Neural cell (in vitro differentiated cells): ENCODE measurements around the gene OSBPL8. TPM values are rescaled to one million over a fixed set of nuclear protein-coding genes. Genes with fewer than 3 reads are reported as not detected.

Experiments used
- H2AFZ ChIP-seq: fragments of 200-600, 300-800 bp; sonication (generic), shearing (Covaris generic); 2 replicates; pipeline ENCODE4 v1.6.0; 2014; ENCODE audit warnings: low read depth, mild to moderate bottlenecking, antibody characterized with exemption, low read length, moderate library complexity
- H3F3A ChIP-seq: fragments of 200-600 bp; shearing (Covaris generic); 2 replicates; pipeline ENCODE4 v1.6.1; 2016; ENCODE audit warnings: mild to moderate bottlenecking, moderate library complexity, mixed read lengths, antibody characterized with exemption, low read length; ENCODE audit not compliant: insufficient read depth, poor library complexity, severe bottlenecking
- H3K27ac ChIP-seq: fragments of 200-600, 300-800 bp; sonication (generic), shearing (Covaris generic); 2 replicates; pipeline ENCODE4 v1.5.1; 2014; ENCODE audit warnings: mild to moderate bottlenecking, low read length, moderate library complexity
- H3K27me3 ChIP-seq: fragments of 300-800, 200-600 bp; sonication (generic), shearing (Covaris generic); 2 replicates; pipeline ENCODE4 v1.6.0; 2014; ENCODE audit warnings: mild to moderate bottlenecking, low read depth, low read length, moderate library complexity; ENCODE audit not compliant: insufficient read depth
- H3K36me3 ChIP-seq: fragments of 300-800, 200-600 bp; sonication (generic), shearing (Covaris generic); 2 replicates; pipeline ENCODE4 v1.5.1; 2014; ENCODE audit warnings: mild to moderate bottlenecking, antibody characterized with exemption, low read length, moderate library complexity; ENCODE audit not compliant: insufficient read depth
- H3K4me2 ChIP-seq: fragments of 300-800, 200-600 bp; sonication (generic), shearing (Covaris generic); 2 replicates; pipeline ENCODE4 v1.6.0; 2014; ENCODE audit warnings: mild to moderate bottlenecking, low read length
- H3K4me3 ChIP-seq: fragments of 300-800, 200-600 bp; sonication (generic), shearing (Covaris generic); 2 replicates; pipeline ENCODE4 v1.5.1; 2014; ENCODE audit warnings: mild to moderate bottlenecking, low read length, moderate library complexity
- H3K79me2 ChIP-seq: fragments of 200-600 bp; shearing (Covaris generic); replicated peaks from 2 replicates; pipeline ENCODE4 v1.6.0; 2014; ENCODE audit warnings: mild to moderate bottlenecking, low read length, moderate library complexity; ENCODE audit not compliant: insufficient read depth
- H3K9ac ChIP-seq: fragments of 300-800, 200-600 bp; sonication (generic), shearing (Covaris generic); 2 replicates; pipeline ENCODE4 v1.6.1; 2016; ENCODE audit warnings: mild to moderate bottlenecking, low read length, mixed read lengths
- H3K9me2 ChIP-seq: fragments of 200-600 bp; shearing (Covaris generic); 2 replicates; pipeline ENCODE4 v1.6.1; 2016; ENCODE audit warnings: mild to moderate bottlenecking, low read length, mixed read lengths; ENCODE audit not compliant: insufficient read depth
- H3K9me3 ChIP-seq: fragments of 200-600, 300-800 bp; sonication (generic), shearing (Covaris generic); 2 replicates; pipeline ENCODE4 v1.6.1; 2016; ENCODE audit warnings: mild to moderate bottlenecking, mixed run types, low read length, moderate library complexity, mixed read lengths
- H4K20me1 ChIP-seq: fragments of 200-600 bp; shearing (Covaris generic); 2 replicates; pipeline ENCODE4 v1.6.1; 2016; ENCODE audit warnings: mild to moderate bottlenecking, mixed run types; ENCODE audit not compliant: insufficient read depth
- CTCF ChIP-seq: fragments of 450-650 bp; IDR thresholded peaks from 2 replicates; pipeline ENCODE4 v1.5.1; 2014; ENCODE audit warnings: antibody characterized with exemption, mild to moderate bottlenecking, moderate library complexity; ENCODE audit not compliant: poor library complexity, severe bottlenecking
- EP300 ChIP-seq: fragments of 450-650 bp; conservative IDR thresholded peaks from 2 replicates; pipeline ENCODE4 v1.6.1; 2014; ENCODE audit warnings: antibody characterized with exemption, mild to moderate bottlenecking, moderate library complexity; ENCODE audit not compliant: poor library complexity, severe bottlenecking
- EZH2 ChIP-seq: fragments of 200-600, 300-800 bp; shearing (Covaris generic), sonication (generic); IDR thresholded peaks from 2 replicates; pipeline ENCODE4 v1.6.1; 2014; ENCODE audit warnings: antibody characterized with exemption, low read length, borderline replicate concordance, mild to moderate bottlenecking; ENCODE audit not compliant: insufficient read depth, poor library complexity, severe bottlenecking
- MXI1 ChIP-seq: fragments of 450-650 bp; conservative IDR thresholded peaks from 2 replicates; pipeline ENCODE4 v1.6.1; 2014; ENCODE audit warnings: antibody characterized with exemption, mild to moderate bottlenecking; ENCODE audit not compliant: poor library complexity, severe bottlenecking
- POLR2AphosphoS5 ChIP-seq: IDR thresholded peaks from 2 replicates; pipeline ENCODE4 v1.6.1; 2012
- RAD21 ChIP-seq: fragments of 450-650 bp; conservative IDR thresholded peaks from 2 replicates; pipeline ENCODE4 v1.6.1; 2014; ENCODE audit warnings: antibody characterized with exemption, mild to moderate bottlenecking, moderate library complexity
- REST ChIP-seq: IDR thresholded peaks from 2 replicates; pipeline ENCODE4 v1.6.1; 2012; ENCODE audit warnings: borderline replicate concordance
- SMC3 ChIP-seq: fragments of 450-650 bp; conservative IDR thresholded peaks from 2 replicates; pipeline ENCODE4 v1.6.1; 2014; ENCODE audit warnings: antibody characterized with exemption, mild to moderate bottlenecking, moderate library complexity; ENCODE audit not compliant: poor library complexity
- TAF1 ChIP-seq: IDR thresholded peaks from 2 replicates; pipeline ENCODE4 v1.6.1; 2012; ENCODE audit warnings: low read depth
- polyA plus RNA-seq: library from polyadenylated mRNA; depleted of rRNA; stranded (reverse); fragments of >200 nt; gene quantifications from 2 replicates; pipeline ENCODE4 v1.2.3, GENCODE V29; 2014

The OSBPL8 gene
- polyA plus RNA-seq, 1 donor from 2014 or later: 126 TPM

GRCh38 chr12:76426160-76426559 is 133.4 kb downstream of the OSBPL8 start:
- TF ChIP-seq POLR2AphosphoS5 (no peak), RAD21 (no peak), EP300 (no peak), SMC3 (no peak), REST (no peak), CTCF (no peak), MXI1 (no peak), EZH2 (no peak), TAF1 (no peak)
- no peaks in the 10 kb centered on the region for H3K9me2 ChIP-seq
- no peak overlapping the region for H3K9ac ChIP-seq
- no peaks in the 10 kb centered on the region for H3K36me3 ChIP-seq
- peaks cover 30% of the 10 kb centered on the region for H3K79me2 ChIP-seq
- no peak overlapping the region for H3K4me3 ChIP-seq
- no peaks in the 10 kb centered on the region for H3K27me3 ChIP-seq
- no peak overlapping the region for H3K4me2 ChIP-seq
- H2AFZ ChIP-seq: no peak overlapping the region
- peaks cover 2% of the 10 kb centered on the region for H3K9me3 ChIP-seq
- H3K27ac ChIP-seq: no peak overlapping the region
- H4K20me1 ChIP-seq: no peaks in the 10 kb centered on the region
- no peaks in the 10 kb centered on the region for H3F3A ChIP-seq

- H3K9ac ChIP-seq: no peak overlapping the region
- H3K9me3 ChIP-seq: peaks cover 2% of the 10 kb centered on the region
- no peaks in the 10 kb centered on the region for H3K9me2 ChIP-seq
- H2AFZ ChIP-seq: no peak overlapping the region
- H3K27me3 ChIP-seq: no peaks in the 10 kb centered on the region
- H4K20me1 ChIP-seq: no peaks in the 10 kb centered on the region
- no peak overlapping the region for H3K27ac ChIP-seq
- H3K4me2 ChIP-seq: no peak overlapping the region
- no peak overlapping the region for H3K4me3 ChIP-seq
- TF ChIP-seq SMC3 (no peak), RAD21 (no peak), POLR2AphosphoS5 (no peak), CTCF (no peak), REST (no peak), EZH2 (no peak), MXI1 (no peak), EP300 (no peak), TAF1 (no peak)
- H3K36me3 ChIP-seq: no peaks in the 10 kb centered on the region
- H3F3A ChIP-seq: no peaks in the 10 kb centered on the region
- peaks cover 39% of the 10 kb centered on the region for H3K79me2 ChIP-seq
Measured at GRCh38 chr12:76424941-76425340, 134.6 kb downstream of the OSBPL8 start.
